Mesenchymal stem cell (in vitro differentiated cells and primary cell): ENCODE results near the gene SMARCA4.
"Not testable (repeated sequence)": the region's sequence is repeated elsewhere in the genome, so short reads cannot be mapped to it uniquely, and the experiment has no call there.

ENCODE experiments used
- DNase-seq: peaks from one replicate; pipeline ENCODE4 v3.0.0-alpha.2; 2013
- H2AFZ ChIP-seq: one replicate; pipeline ENCODE4 v1.6.1; 2013; ENCODE audit warnings: low read depth, mild to moderate bottlenecking, control low read depth, inconsistent platforms, low read length, moderate library complexity
- H2AK5ac ChIP-seq: 2 replicates; pipeline ENCODE4 v1.6.1; 2013; ENCODE audit warnings: low read length, moderate library complexity, mild to moderate bottlenecking, inconsistent platforms; ENCODE audit not compliant: severe bottlenecking
- H2BK120ac ChIP-seq: one replicate; pipeline ENCODE4 v1.6.1; 2013; ENCODE audit warnings: low read depth, mild to moderate bottlenecking, inconsistent platforms, low read length, moderate library complexity
- H2BK12ac ChIP-seq, 2 experiments: one replicate each; pipeline ENCODE4 v1.6.1; 2013; ENCODE audit warnings: inconsistent platforms in 2 of 2, low read length in 2 of 2, mild to moderate bottlenecking in 2 of 2, moderate library complexity in 2 of 2, control low read depth in 1 of 2
- H2BK15ac ChIP-seq: one replicate; pipeline ENCODE4 v1.6.1; 2013; ENCODE audit warnings: mild to moderate bottlenecking, low read depth, inconsistent platforms; ENCODE audit not compliant: poor library complexity, severe bottlenecking
- H2BK5ac ChIP-seq: 2 replicates; pipeline ENCODE4 v1.6.1; 2013; ENCODE audit warnings: low read depth, mild to moderate bottlenecking, low read length, control low read depth, inconsistent platforms; ENCODE audit not compliant: poor library complexity, severe bottlenecking
- H3K14ac ChIP-seq, 2 experiments: one replicate each; pipeline ENCODE4 v1.6.1; 2013; ENCODE audit warnings: inconsistent platforms in 2 of 2, low read length in 2 of 2, control low read depth in 1 of 2, mild to moderate bottlenecking in 1 of 2, moderate library complexity in 1 of 2
- H3K18ac ChIP-seq, 2 experiments: one replicate each; pipeline ENCODE4 v1.6.1; 2013; ENCODE audit warnings: inconsistent platforms in 2 of 2, low read length in 2 of 2, control low read depth in 1 of 2, low read depth in 1 of 2, mild to moderate bottlenecking in 1 of 2
- H3K23ac ChIP-seq, 2 experiments: one replicate each; pipeline ENCODE4 v1.6.1; 2013; ENCODE audit warnings: inconsistent platforms in 2 of 2, low read length in 2 of 2, mild to moderate bottlenecking in 2 of 2, moderate library complexity in 2 of 2, control low read depth in 1 of 2
- H3K27ac ChIP-seq: 2 replicates; pipeline ENCODE4 v1.5.1; 2013; ENCODE audit warnings: mild to moderate bottlenecking, moderate library complexity, low read length, control low read depth, inconsistent platforms; ENCODE audit not compliant: poor library complexity, severe bottlenecking
- H3K27me3 ChIP-seq, 2 experiments: 2 replicates each; pipeline versions ENCODE4 v1.6.1 to v1.7.0; 2013; ENCODE audit warnings: low read length in 2 of 2, mild to moderate bottlenecking in 2 of 2, moderate library complexity in 2 of 2, control low read depth in 1 of 2, inconsistent platforms in 1 of 2; ENCODE audit not compliant: control insufficient read depth in 1 of 2, insufficient read depth in 1 of 2
- H3K36me3 ChIP-seq, 2 experiments: 2 replicates each; pipeline versions ENCODE4 v1.6.1 to v1.7.0; 2013; ENCODE audit warnings: low read length in 2 of 2, control low read depth in 1 of 2, inconsistent platforms in 1 of 2, low read depth in 1 of 2, mild to moderate bottlenecking in 1 of 2; ENCODE audit not compliant: insufficient read depth in 2 of 2, control insufficient read depth in 1 of 2
- H3K4ac ChIP-seq, 2 experiments: one replicate each; pipeline ENCODE4 v1.6.1; 2013; ENCODE audit warnings: inconsistent platforms in 2 of 2, low read length in 2 of 2, mild to moderate bottlenecking in 2 of 2, moderate library complexity in 2 of 2, control low read depth in 1 of 2, low read depth in 1 of 2
- H3K4me1 ChIP-seq: 2 replicates; pipeline ENCODE4 v1.6.1; 2013; ENCODE audit warnings: low read depth, low read length, control low read depth; ENCODE audit not compliant: control insufficient read depth, insufficient read depth
- H3K4me2 ChIP-seq: 2 replicates; pipeline ENCODE4 v1.6.1; 2013; ENCODE audit warnings: low read length, mild to moderate bottlenecking, inconsistent platforms; ENCODE audit not compliant: poor library complexity, severe bottlenecking
- H3K4me3 ChIP-seq, 2 experiments: 2 replicates each; pipeline versions ENCODE4 v1.5.1 to v1.7.0; 2013; ENCODE audit warnings: low read length in 2 of 2, mild to moderate bottlenecking in 2 of 2, control low read depth in 1 of 2, low read depth in 1 of 2; ENCODE audit not compliant: insufficient read depth in 1 of 2
- H3K79me1 ChIP-seq: replicated peaks from 2 replicates; pipeline ENCODE4 v1.6.1; 2013; ENCODE audit warnings: mild to moderate bottlenecking, control low read depth, low read length, inconsistent platforms; ENCODE audit not compliant: poor library complexity, severe bottlenecking
- H3K9ac ChIP-seq: 2 replicates; pipeline ENCODE4 v1.7.0; 2013; ENCODE audit warnings: mild to moderate bottlenecking, low read length, moderate library complexity
- H3K9me3 ChIP-seq: 2 replicates; pipeline ENCODE4 v1.7.0; 2013; ENCODE audit warnings: mild to moderate bottlenecking, low read length; ENCODE audit not compliant: control insufficient read depth
- H4K8ac ChIP-seq: one replicate; pipeline ENCODE4 v1.6.1; 2013; ENCODE audit warnings: inconsistent platforms, mild to moderate bottlenecking, low read length, moderate library complexity
- H4K91ac ChIP-seq: one replicate; pipeline ENCODE4 v1.6.1; 2013; ENCODE audit warnings: mild to moderate bottlenecking, low read length, inconsistent platforms
- WGBS: methylation state at CpG from one replicate; pipeline ENCODE4 v1.1.7; 2013; ENCODE audit warnings: mixed read lengths; 5-methylcytosine and 5-hydroxymethylcytosine counted together

The SMARCA4 gene

GRCh38 chr19:10945264-10945663, 15.6 kb upstream of the SMARCA4 start:
- H2BK15ac ChIP-seq = no peak overlapping the region
- H3K4me3 ChIP-seq = no peak overlapping the region
- no peak overlapping the region for H2BK5ac ChIP-seq
- no peak overlapping the region for H3K18ac ChIP-seq
- no peak overlapping the region for H3K4me2 ChIP-seq
- no peak overlapping the region for H2AK5ac ChIP-seq
- H3K27me3 ChIP-seq = no peaks in the 10 kb centered on the region
- no peak overlapping the region for H3K14ac ChIP-seq
- 93% methylated on average over 2 of the region's 4 CpGs for WGBS
- H4K8ac ChIP-seq = no peak overlapping the region
- H3K4ac ChIP-seq = no peak overlapping the region
- no peak overlapping the region for H3K27ac ChIP-seq
- H3K4me1 ChIP-seq = peaks cover 9% of the 10 kb centered on the region
- H2BK120ac ChIP-seq = no peak overlapping the region
- H3K9me3 ChIP-seq = no peaks in the 10 kb centered on the region
- no peaks in the 10 kb centered on the region for H3K79me1 ChIP-seq
- DNase-seq = no peak
- H2AFZ ChIP-seq = no peak overlapping the region
- H2BK12ac ChIP-seq = no peak overlapping the region
- no peaks in the 10 kb centered on the region for H3K36me3 ChIP-seq
- no peak overlapping the region for H3K9ac ChIP-seq
- H4K91ac ChIP-seq = no peak overlapping the region
- no peak overlapping the region for H3K23ac ChIP-seq

GRCh38 chr19:10946958-10947657, 13.7 kb upstream of the SMARCA4 start:
- Histone ChIP-seq H3K9me3 (no peaks in the 10 kb centered on the region), H3K36me3 (no peaks in the 10 kb centered on the region), H3K79me1 (no peaks in the 10 kb centered on the region), H3K14ac (no peak overlapping the region), H3K18ac (no peak overlapping the region), H4K8ac (no peak overlapping the region), H2BK120ac (no peak overlapping the region), H4K91ac (no peak overlapping the region), H2AK5ac (peak overlapping the region; percentile 75), H3K27ac (peak overlapping the region; percentile 91), H3K4ac (no peak overlapping the region), H3K23ac (no peak overlapping the region), H3K4me2 (peak overlapping the region; percentile 11), H2AFZ (no peak overlapping the region), H2BK12ac (no peak overlapping the region), H2BK5ac (no peak overlapping the region), H3K4me3 (no peak overlapping the region), H3K27me3 (no peaks in the 10 kb centered on the region), H3K9ac (no peak overlapping the region), H3K4me1 (peaks cover 9% of the 10 kb centered on the region), H2BK15ac (no peak overlapping the region)
- WGBS = 92% methylated on average over 6 of the region's 6 CpGs
- peak; percentile 48 for DNase-seq

- WGBS = over 99% methylated on average over 6 of the region's 6 CpGs
- no peak overlapping the region for H3K23ac ChIP-seq
- no peak for DNase-seq
Observed at GRCh38 chr19:10952809-10953208, 8.0 kb upstream of the SMARCA4 start.

DNA sequence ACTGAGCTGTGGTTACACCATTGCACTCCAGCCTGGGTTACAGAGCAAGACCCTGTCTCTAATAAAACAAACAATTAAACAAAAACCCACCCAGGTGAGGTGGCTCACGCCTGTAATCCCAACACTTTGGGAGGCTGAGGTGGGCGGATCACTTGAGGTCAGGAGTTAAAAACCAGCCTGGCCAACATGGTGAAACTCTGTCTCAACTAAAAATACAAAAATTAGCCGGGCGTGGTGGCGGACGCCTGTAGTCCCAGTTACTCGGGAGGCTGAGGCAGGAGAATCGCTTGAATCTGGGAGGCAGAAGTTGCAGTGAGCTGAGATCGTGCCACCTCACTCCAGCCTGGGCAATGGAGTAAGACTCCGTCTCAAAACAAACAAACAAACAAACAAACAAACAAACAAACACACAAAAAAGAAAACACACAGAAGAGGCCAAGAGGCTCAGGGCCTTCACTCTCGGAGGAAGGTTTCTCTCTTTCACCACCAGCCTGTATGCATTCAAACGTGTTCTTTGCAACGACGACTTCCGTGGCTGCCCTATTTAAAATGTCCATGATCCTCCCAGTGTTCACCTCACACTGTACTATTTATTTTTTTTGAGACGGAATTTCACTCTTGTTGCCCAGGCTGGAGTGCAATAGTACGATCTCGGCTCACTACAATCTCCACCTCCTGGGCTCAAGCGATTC, 1.4 kb upstream of the SMARCA4 start:
- not testable (repeated sequence) for H2BK5ac ChIP-seq, H4K8ac ChIP-seq, H3K79me1 ChIP-seq, H2AFZ ChIP-seq, H3K23ac ChIP-seq, H3K14ac ChIP-seq, H2AK5ac ChIP-seq, H2BK12ac ChIP-seq, H3K18ac ChIP-seq, DNase-seq, H3K27ac ChIP-seq, H4K91ac ChIP-seq, H3K36me3 ChIP-seq, H3K9me3 ChIP-seq, H2BK15ac ChIP-seq, H3K4ac ChIP-seq, H3K27me3 ChIP-seq, H2BK120ac ChIP-seq, H3K4me2 ChIP-seq
- H3K4me3 ChIP-seq = peak overlapping the region in 1 of 2 experiments; percentile 88
- peak overlapping the region; percentile 95 for H3K9ac ChIP-seq
- 97% methylated on average over 19 of the region's 19 CpGs for WGBS
- H3K4me1 ChIP-seq = peaks cover 11% of the 10 kb centered on the region

More at GRCh38 chr19:10952809-10953208, 8.0 kb upstream of the SMARCA4 start:
- no peak overlapping the region for H3K27ac ChIP-seq
- no peak overlapping the region for H2BK5ac ChIP-seq
- no peak overlapping the region for H2BK15ac ChIP-seq
- no peak overlapping the region for H4K91ac ChIP-seq
- H3K4me2 ChIP-seq = no peak overlapping the region
- no peak overlapping the region for H4K8ac ChIP-seq
- no peak overlapping the region for H3K4me3 ChIP-seq
- H2BK120ac ChIP-seq = no peak overlapping the region
- H3K36me3 ChIP-seq = no peaks in the 10 kb centered on the region
- H3K18ac ChIP-seq = no peak overlapping the region
- H3K9me3 ChIP-seq = no peaks in the 10 kb centered on the region
- H3K27me3 ChIP-seq = no peaks in the 10 kb centered on the region
- no peak overlapping the region for H2AFZ ChIP-seq
- no peak overlapping the region for H3K9ac ChIP-seq
- peaks cover 4% of the 10 kb centered on the region for H3K4me1 ChIP-seq
- H3K14ac ChIP-seq = no peak overlapping the region
- no peak overlapping the region for H2AK5ac ChIP-seq
- H3K79me1 ChIP-seq = no peaks in the 10 kb centered on the region
- H3K4ac ChIP-seq = no peak overlapping the region
- no peak overlapping the region for H2BK12ac ChIP-seq
